NCI-H2171 treated with DMSO at 0.1 percent for 48 hours (cell line): Measurements from ENCODE around the gene ZNF765.
"Not testable (repeated sequence)": the region's sequence is repeated elsewhere in the genome, so short reads cannot be mapped to it uniquely, and the experiment has no call there.

Experiments
- DNase-seq: peaks from one replicate; lab custom pipeline; 2025; lab: John Stamatoyannopoulos, UW

ZNF765 gene

GRCh38 chr19:53394974-53395839 is at the start of gene ZNF765:
TSS of gene ZNF765 (plus strand) at chr19:53395149. CDS start at chr19:53398016, 2,867 bp downstream.
- DNase-seq: peak; percentile 80

- no peak for DNase-seq
These were observed 39.2 kb upstream of the ZNF765 start for GRCh38 chr19:53355739-53356138.

- DNase-seq: no peak
These were observed 36.9 kb upstream of the ZNF765 start for GRCh38 chr19:53357821-53358581.

- DNase-seq: not testable (repeated sequence)
These were observed 34.9 kb upstream of the ZNF765 start for GRCh38 chr19:53360056-53360455.

GRCh38 chr19:53365134-53365898 is 29.6 kb upstream of the ZNF765 start, which contains the start of gene ZNF525:
TSS of gene ZNF525 (plus strand) at chr19:53365705. CDS start at chr19:53372282, 6,577 bp downstream.
- DNase-seq: peak; percentile 81

GRCh38 chr19:53365899-53366493 is 29.0 kb upstream of the ZNF765 start:
- DNase-seq: no peak

GRCh38 chr19:53372196-53372595 is 22.8 kb upstream of the ZNF765 start:
- no peak for DNase-seq

- DNase-seq: no peak
These were observed 20.7 kb upstream of the ZNF765 start for GRCh38 chr19:53374288-53374687.

- no peak for DNase-seq
These were observed 20.2 kb upstream of the ZNF765 start for GRCh38 chr19:53374743-53375142.

- no peak for DNase-seq
These were observed 13.6 kb upstream of the ZNF765 start for GRCh38 chr19:53381376-53381775.

GRCh38 chr19:53388168-53388567 is 6.8 kb upstream of the ZNF765 start:
- DNase-seq: no peak

GRCh38 chr19:53388904-53389303 is 6.0 kb upstream of the ZNF765 start:
- DNase-seq: no peak

GRCh38 chr19:53389571-53389970 is 5.4 kb upstream of the ZNF765 start:
- no peak for DNase-seq

- DNase-seq: no peak
These were observed 5.0 kb upstream of the ZNF765 start for GRCh38 chr19:53389978-53390377.

- no peak for DNase-seq
These were observed 401 bp upstream of the ZNF765 start for GRCh38 chr19:53394522-53394973.

GRCh38 chr19:53395840-53396524 is 1.0 kb downstream of the ZNF765 start:
- DNase-seq: not testable (repeated sequence)

- no peak for DNase-seq
These were observed 1.5 kb downstream of the ZNF765 start for GRCh38 chr19:53396525-53396868.

- DNase-seq: not testable (repeated sequence)
These were observed 3.0 kb downstream of the ZNF765 start for GRCh38 chr19:53397918-53398317.

GRCh38 chr19:53409505-53410204 is 14.7 kb downstream of the ZNF765 start:
- DNase-seq: no peak

- not testable (repeated sequence) for DNase-seq
These were observed 25.8 kb downstream of the ZNF765 start for GRCh38 chr19:53420520-53421315.
